Colonic mucosa (tissue), 4 donors: Measurements from ENCODE around the gene USP34. TPM values are rescaled to one million over a fixed set of nuclear protein-coding genes. Genes with fewer than 3 reads are reported as not detected.
A peak's percentile ranks its signal among the peaks of the same experiment; 100 is the strongest.

Experiments
- DNase-seq: peaks from one replicate; pipeline ENCODE4 v3.0.0-alpha.2; 2020
- H3K27ac ChIP-seq: fragments of 200-600 bp; one replicate; pipeline ENCODE4 v1.8.0; 2021
- H3K27me3 ChIP-seq: fragments of 200-600 bp; one replicate; pipeline ENCODE4 v1.8.0; 2021
- H3K36me3 ChIP-seq: fragments of 200-600 bp; one replicate; pipeline ENCODE4 v1.8.0; 2021
- H3K4me1 ChIP-seq: fragments of 200-600 bp; one replicate; pipeline ENCODE4 v1.8.0; 2021; ENCODE audit warnings: mild to moderate bottlenecking
- H3K4me3 ChIP-seq: fragments of 200-600 bp; one replicate; pipeline ENCODE4 v1.8.0; 2021
- H3K9ac ChIP-seq, 2 donors: one replicate each; pipeline ENCODE4 v1.7.0; 2013; ENCODE audit warnings: control low read depth in 2 of 2, low read depth in 2 of 2, low read length in 2 of 2
- H3K9me3 ChIP-seq: fragments of 200-600 bp; one replicate; pipeline ENCODE4 v1.8.0; 2021
- CTCF ChIP-seq: fragments of 200-600 bp; IDR thresholded peaks from one replicate; pipeline ENCODE4 v1.8.0; 2022; ENCODE audit warnings: antibody characterized with exemption, mild to moderate bottlenecking
- intact Hi-C: fragments of 100-400 bp; cut with DNase I; formaldehyde crosslinking; loops from one replicate; pipeline ENCODE4 v1.14.1; 2022
- total RNA-seq, 2 donors: library from RNA; stranded (reverse); fragmentation: NEBNext Ultra II Directional in 1 of 2; extraction: Animal tissue kit (Norgen Biotek cat#: 25700) in 1 of 2; gene quantifications; one replicate each; pipeline ENCODE4 v1.2.1, GENCODE V29; 2021
- donor health status: healthy.
- donor health status: DM: no; HTN: no; CAD: no.
- donor health status: DM: no; HTN: no; CAD: no.

The USP34 gene
- total RNA-seq, 2 donors from 2014 or later = 70.8 to 76.3 TPM

DNA sequence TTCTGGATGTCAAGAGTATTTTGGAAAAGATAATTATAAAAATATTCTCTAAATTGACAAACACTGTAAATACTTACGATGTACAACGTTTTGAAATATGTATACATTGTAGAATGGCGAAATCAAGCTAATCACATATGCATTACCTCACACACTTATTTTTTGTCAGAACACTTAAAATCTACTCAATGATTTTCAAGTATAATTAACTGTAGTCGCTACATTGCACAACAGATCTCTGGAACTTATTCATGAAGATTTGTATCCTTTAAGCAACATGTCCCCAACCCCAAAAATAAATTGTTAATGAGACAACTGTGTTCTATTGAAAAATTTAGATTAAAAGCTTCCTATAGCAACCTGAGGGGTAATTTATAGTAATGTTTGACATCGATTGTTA is 249.1 kb downstream of the USP34 start:
- Histone ChIP-seq H3K27ac (no peak overlapping the region), H3K9ac (no peak overlapping the region), H3K36me3 (no peaks in the 10 kb centered on the region), H3K27me3 (no peaks in the 10 kb centered on the region), H3K4me1 (no peaks in the 10 kb centered on the region), H3K9me3 (no peaks in the 10 kb centered on the region), H3K4me3 (no peak overlapping the region)
- TF ChIP-seq CTCF = no peak
- DNase-seq = no peak
- intact Hi-C loops = no loop called here

DNA sequence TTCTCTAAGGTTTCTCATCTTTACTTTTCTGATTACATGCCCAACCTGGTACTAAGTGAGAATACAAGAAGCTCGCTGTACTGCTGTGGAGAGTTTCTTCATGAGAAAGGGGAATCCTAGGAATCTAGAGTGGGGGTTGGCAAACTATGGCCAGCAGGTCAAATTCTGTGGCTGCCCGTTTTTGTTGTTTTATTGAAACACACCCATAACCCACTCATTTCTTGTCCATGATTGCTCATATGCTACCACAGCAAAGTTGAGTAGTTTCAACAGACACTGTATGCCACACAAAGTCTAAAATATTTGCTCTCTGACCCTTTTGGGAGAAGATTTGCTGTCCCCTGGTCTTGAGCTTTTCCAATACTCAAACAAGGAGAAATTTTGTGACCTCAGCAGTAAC is 250.1 kb downstream of the USP34 start:
- H3K36me3 ChIP-seq = no peaks in the 10 kb centered on the region
- H3K27me3 ChIP-seq = no peaks in the 10 kb centered on the region
- no peak for DNase-seq
- intact Hi-C loops = no loop called here
- no peaks in the 10 kb centered on the region for H3K4me1 ChIP-seq
- H3K9ac ChIP-seq = no peak overlapping the region
- H3K4me3 ChIP-seq = no peak overlapping the region
- no peaks in the 10 kb centered on the region for H3K9me3 ChIP-seq
- no peak overlapping the region for H3K27ac ChIP-seq
- TF ChIP-seq CTCF = no peak

DNA sequence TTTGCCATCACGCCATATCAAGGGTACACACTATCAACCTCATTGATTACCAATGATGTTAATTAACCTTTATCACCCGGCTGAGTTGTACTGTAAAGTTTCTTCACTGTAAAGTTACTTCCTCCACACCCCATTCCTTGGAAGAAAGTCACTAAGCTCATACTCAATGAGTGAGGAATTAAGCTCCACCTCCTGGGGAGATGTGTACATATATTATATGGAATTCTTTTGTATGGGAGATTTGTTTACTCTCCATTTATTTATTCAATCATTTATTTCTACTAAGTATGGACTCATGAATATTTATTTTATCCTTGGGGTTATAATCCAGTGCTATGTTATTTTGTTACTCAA is 252.1 kb downstream of the USP34 start:
- H3K27ac ChIP-seq = peak overlapping the region; percentile 50
- no peaks in the 10 kb centered on the region for H3K4me1 ChIP-seq
- H3K9ac ChIP-seq = no peak overlapping the region
- H3K9me3 ChIP-seq = no peaks in the 10 kb centered on the region
- H3K4me3 ChIP-seq = no peak overlapping the region
- H3K27me3 ChIP-seq = no peaks in the 10 kb centered on the region
- no peak for DNase-seq
- intact Hi-C loops = no loop called here
- no peaks in the 10 kb centered on the region for H3K36me3 ChIP-seq
- no peak for TF ChIP-seq CTCF

DNA sequence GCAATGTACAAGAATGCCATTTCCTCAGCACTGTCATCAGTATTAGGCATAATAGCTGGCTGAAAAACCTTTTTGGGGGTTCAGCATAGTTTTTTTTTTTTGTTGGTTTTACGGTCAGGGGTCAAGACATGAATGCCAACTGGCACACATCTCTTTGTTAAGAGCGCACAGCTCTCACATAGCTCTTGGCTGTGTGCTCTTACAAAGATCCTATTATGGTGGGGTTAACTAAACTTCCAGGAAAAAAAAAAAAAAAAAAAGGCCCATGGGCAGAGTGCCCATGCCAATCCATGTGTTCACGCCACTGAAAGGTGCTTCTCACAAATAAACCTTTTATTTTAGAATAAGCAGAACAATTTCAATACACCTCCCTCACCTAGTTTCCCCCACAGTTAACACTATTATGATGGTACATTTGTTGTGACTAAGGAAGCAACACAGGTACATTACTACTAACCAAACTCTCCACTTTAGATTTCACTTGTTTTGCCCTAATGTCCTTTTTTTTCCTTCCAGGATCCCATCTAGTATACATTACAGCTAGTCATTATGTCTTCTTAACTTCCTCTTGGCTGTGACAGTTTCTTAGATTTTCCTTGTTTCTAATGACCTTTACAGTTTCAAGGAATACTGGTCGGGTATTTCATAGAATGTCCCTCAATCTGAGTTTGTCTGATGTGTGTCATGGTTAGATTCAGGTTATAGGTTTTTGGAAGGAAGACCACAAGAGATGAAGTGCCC is 252.6 kb downstream of the USP34 start:
- Histone ChIP-seq H3K27ac (peak overlapping the region; percentile 50), H3K9ac (peak overlapping the region in 1 of 2 donors; percentile 12), H3K36me3 (no peaks in the 10 kb centered on the region), H3K4me3 (no peak overlapping the region), H3K9me3 (no peaks in the 10 kb centered on the region), H3K27me3 (no peaks in the 10 kb centered on the region), H3K4me1 (no peaks in the 10 kb centered on the region)
- DNase-seq = no peak
- TF ChIP-seq CTCF = no peak
- intact Hi-C loops = no loop called here

- no peak overlapping the region for H3K4me3 ChIP-seq
- H3K9me3 ChIP-seq = no peaks in the 10 kb centered on the region
- no peak for DNase-seq
- intact Hi-C loops = no loop called here
- H3K36me3 ChIP-seq = no peaks in the 10 kb centered on the region
- H3K4me1 ChIP-seq = no peaks in the 10 kb centered on the region
- TF ChIP-seq CTCF = no peak
- H3K27ac ChIP-seq = no peak overlapping the region
- H3K27me3 ChIP-seq = no peaks in the 10 kb centered on the region
- H3K9ac ChIP-seq = no peak overlapping the region
Measured at GRCh38 chr2:61214171-61214570, 256.7 kb downstream of the USP34 start.
